Epithelial cell of esophagus (primary cell): ENCODE measurements around the gene CDH20.
A peak's percentile ranks its signal among the peaks of the same experiment; 100 is the strongest.

Experiments
- DNase-seq: peaks from one replicate; pipeline ENCODE4 v3.0.0; 2010; ENCODE audit warnings: low read depth
- H3K4me3 ChIP-seq: 2 replicates; pipeline ENCODE4 v1.5.1; 2011; ENCODE audit warnings: mild to moderate bottlenecking, low read length, control low read depth
- CTCF ChIP-seq: IDR thresholded peaks from 2 replicates; pipeline ENCODE4 v1.5.1; 2011; ENCODE audit warnings: low read depth, mild to moderate bottlenecking, low read length, control low read depth, inconsistent platforms; ENCODE audit not compliant: insufficient read depth; ENCODE audit errors: missing control alignments

CDH20 gene

GRCh38 chr18:61308004-61308403 lies 25.2 kb upstream of the CDH20 start:
- TF ChIP-seq CTCF: no peak
- DNase-seq: no peak
- no peak overlapping the region for H3K4me3 ChIP-seq

DNA sequence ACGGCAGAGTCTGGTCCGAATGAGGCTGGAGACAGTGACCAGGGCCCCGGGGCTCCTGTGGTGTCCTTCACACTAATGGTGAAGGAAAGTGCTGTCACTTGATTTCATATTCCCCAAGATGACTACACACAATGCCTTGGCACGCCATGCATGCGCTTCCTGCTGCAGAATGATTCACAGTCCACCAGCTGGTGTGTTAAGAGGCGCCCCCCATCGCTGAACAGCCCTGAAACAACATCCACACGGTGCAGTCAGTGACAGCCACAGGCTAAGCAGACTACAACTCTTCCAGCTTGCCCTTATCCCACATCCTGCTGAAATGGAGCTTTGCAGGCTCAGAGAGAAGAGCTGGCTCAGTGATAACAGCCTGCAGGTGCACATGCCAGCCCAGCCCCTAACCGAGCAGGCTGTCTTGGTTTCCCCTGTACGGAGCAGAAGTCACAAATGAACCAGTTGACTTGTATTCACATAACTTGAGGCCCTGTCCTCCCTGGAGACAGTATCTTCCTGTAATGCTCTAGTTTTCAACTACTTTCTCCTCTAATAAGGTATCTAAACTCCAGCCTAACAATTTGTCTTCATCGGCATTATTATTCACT lies 24.3 kb upstream of the CDH20 start:
- peak; percentile 4 for DNase-seq
- H3K4me3 ChIP-seq: no peak overlapping the region

DNA sequence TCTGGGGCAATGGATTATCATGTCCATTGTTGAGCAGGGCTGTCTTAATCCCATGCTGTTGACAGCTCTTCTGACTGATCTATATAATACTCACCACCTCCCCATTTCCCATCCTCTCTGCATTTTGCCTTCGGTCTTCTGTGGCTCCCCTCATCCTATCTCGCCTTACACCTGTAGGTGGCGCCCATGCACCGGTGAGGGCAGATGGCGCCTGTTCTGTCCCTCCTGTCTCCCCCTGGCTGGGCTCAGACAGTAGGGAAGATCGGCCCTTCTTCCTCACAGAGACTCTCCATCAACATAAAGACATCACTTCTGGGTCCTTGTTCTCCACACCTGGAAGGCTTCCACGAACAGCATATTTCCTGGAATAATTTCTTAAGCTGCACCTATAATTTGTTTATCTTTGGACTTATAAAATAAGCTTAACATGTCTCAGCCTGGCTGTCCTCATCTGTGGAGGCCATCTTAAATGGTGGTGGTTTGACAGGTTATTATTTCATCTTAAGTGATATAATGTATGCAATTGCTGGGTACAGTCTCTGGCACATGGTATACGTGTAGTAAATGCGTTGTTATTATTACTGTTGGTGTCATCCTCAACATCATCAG lies 10.9 kb upstream of the CDH20 start:
- peak; percentile 84 for TF ChIP-seq CTCF
- no peak overlapping the region for H3K4me3 ChIP-seq
- peak; percentile 56 for DNase-seq

More for the DNA sequence above, 24.3 kb upstream of the CDH20 start:
- no peak for TF ChIP-seq CTCF

DNA sequence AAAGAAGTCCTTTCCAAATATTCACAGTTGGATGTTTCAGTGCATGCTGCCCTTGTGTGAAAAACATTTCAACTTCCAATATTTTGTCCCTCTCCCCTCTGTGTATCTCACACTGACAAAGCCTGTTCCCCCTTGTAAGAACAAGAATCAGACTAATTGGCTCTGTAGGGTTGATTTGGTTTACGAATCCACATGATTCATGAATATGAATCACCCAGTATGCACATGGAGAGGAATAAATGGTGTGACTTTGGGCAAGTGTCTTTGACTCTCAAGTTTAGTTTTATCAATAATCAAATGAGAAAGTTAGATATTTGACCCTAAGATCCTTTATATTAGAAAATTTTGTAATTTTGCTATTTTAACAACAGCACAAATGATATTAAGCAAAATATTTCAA lies 9.3 kb upstream of the CDH20 start:
- no peak for TF ChIP-seq CTCF
- DNase-seq: peak; percentile 40
- H3K4me3 ChIP-seq: no peak overlapping the region

DNA sequence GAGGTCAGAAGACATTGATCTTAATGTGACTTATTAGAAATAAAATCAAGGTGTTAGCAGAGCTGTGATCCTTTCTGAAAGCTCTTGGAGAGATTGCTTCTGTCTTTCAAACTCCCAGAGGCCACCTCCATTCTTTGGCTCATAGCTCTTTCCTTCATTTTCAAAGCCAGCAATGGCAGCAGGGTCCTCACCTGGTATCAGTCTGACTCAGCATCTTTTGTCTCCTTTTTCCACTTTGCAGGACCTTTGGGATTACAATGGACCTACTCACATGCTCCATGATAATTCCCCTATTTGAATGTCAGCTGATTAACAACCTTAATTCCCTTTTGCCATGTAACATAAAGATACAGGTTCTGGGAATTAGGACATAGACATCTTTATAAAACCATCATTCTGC lies 6.8 kb upstream of the CDH20 start:
- no peak for TF ChIP-seq CTCF
- H3K4me3 ChIP-seq: no peak overlapping the region
- DNase-seq: no peak

- H3K4me3 ChIP-seq: no peak overlapping the region
- no peak for TF ChIP-seq CTCF
- DNase-seq: no peak
These were observed 3.8 kb upstream of the CDH20 start for GRCh38 chr18:61329398-61329797.

DNA sequence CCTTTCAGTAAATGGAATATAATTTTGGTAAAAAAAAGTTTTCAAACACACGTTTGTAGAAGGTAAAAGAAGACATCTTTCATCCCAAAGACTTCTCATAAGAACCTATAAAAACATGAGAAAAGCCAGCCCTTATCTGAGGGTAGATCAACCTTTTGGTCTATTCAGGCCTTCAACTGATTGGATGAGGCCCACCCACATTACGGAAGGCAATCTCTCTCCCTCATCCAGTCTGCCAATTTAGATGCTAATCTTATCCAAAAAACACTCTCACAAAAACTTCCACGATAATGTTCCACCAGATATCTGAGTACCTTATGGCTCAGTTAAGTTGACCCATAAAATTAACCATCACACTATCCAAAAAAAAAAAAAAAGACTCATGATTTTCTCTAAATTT lies 2.2 kb upstream of the CDH20 start:
- no peak for TF ChIP-seq CTCF
- no peak overlapping the region for H3K4me3 ChIP-seq
- no peak for DNase-seq
